AG10803 (cell line): Measurements from ENCODE around the gene NCF2.

Experiments used
- DNase-seq: peaks from one replicate; pipeline ENCODE4 v3.0.0; 2010; ENCODE audit warnings: low read depth
- H3K4me3 ChIP-seq: 2 replicates; pipeline ENCODE4 v1.5.1; 2011; ENCODE audit warnings: mild to moderate bottlenecking, low read length, control low read depth
- CTCF ChIP-seq: conservative IDR thresholded peaks from 2 replicates; pipeline ENCODE4 v1.5.1; 2011; ENCODE audit warnings: mild to moderate bottlenecking, low read length, control low read depth, inconsistent platforms

NCF2 gene

GRCh38 chr1:183544598-183545297 is 45.5 kb downstream of the NCF2 start:
- DNase-seq, result no peak
- no peak for TF ChIP-seq CTCF
- H3K4me3 ChIP-seq, result no peak overlapping the region

- peak; percentile 87 for TF ChIP-seq CTCF
- DNase-seq, result peak; percentile 69
- no peak overlapping the region for H3K4me3 ChIP-seq
Observed at GRCh38 chr1:183543619-183544204, 46.5 kb downstream of the NCF2 start.

- TF ChIP-seq CTCF, result no peak
- no peak for DNase-seq
- H3K4me3 ChIP-seq, result no peak overlapping the region
Observed at GRCh38 chr1:183537405-183537804, 52.9 kb downstream of the NCF2 start.

GRCh38 chr1:183533617-183534174 is 56.6 kb downstream of the NCF2 start:
- TF ChIP-seq CTCF, result no peak
- no peak for DNase-seq
- no peak overlapping the region for H3K4me3 ChIP-seq

GRCh38 chr1:183528577-183528976 is 61.7 kb downstream of the NCF2 start:
- no peak for TF ChIP-seq CTCF
- no peak overlapping the region for H3K4me3 ChIP-seq
- DNase-seq, result no peak

GRCh38 chr1:183522104-183522503 is 68.2 kb downstream of the NCF2 start:
- DNase-seq, result no peak
- H3K4me3 ChIP-seq, result no peak overlapping the region
- TF ChIP-seq CTCF, result no peak

- DNase-seq, result no peak
- no peak for TF ChIP-seq CTCF
- H3K4me3 ChIP-seq, result no peak overlapping the region
Observed at GRCh38 chr1:183520379-183520778, 69.9 kb downstream of the NCF2 start.
